HG03135 (cell line): ENCODE results near the gene COX17.

Experiments used
- ATAC-seq: cut with Tn5 transposase; IDR thresholded peaks from one replicate; pipeline ENCODE4 v1.9.1; 2021; ENCODE audit warnings: mild to moderate bottlenecking, moderate library complexity; ENCODE audit not compliant: unreplicated experiment

The COX17 gene

DNA sequence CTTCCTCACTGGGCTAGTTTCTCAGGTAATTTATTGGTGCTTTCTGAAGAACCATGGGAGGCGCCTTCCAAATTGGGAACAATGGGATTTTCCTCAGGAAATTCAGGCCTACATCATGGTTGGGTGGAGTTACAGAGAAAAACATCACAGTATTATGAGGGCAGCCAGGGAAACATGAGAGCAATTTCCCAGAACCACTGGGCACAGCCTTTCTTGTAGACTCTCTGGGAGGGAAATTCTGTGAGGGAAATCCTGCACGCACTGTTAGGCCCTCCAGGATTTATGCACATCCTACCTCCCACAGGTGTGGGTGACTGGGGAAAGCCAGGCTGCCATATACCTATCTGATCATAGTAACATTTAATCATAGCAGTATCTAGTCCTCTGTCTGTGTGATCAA lies 30.0 kb downstream of the COX17 start:
- no peak for ATAC-seq

DNA sequence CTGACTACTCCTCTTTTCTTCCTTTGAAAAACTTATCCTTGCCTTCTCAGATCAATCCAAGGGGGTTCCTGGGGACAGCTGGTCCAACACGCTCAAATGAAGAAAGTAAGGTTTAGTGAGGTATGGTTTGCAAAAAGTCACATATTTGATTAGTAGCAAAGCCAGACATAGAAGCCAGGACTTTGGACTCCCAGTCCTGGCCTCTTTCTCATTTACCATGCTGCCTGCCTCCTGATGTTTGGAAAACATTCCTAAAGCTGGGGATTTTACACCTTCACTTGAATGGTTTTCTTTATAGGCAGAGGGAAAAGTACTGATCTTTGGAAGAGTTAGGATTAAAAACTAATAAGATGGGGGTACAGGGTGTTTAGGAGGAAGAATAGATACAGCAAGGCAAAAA lies 31.4 kb downstream of the COX17 start:
- ATAC-seq = no peak

DNA sequence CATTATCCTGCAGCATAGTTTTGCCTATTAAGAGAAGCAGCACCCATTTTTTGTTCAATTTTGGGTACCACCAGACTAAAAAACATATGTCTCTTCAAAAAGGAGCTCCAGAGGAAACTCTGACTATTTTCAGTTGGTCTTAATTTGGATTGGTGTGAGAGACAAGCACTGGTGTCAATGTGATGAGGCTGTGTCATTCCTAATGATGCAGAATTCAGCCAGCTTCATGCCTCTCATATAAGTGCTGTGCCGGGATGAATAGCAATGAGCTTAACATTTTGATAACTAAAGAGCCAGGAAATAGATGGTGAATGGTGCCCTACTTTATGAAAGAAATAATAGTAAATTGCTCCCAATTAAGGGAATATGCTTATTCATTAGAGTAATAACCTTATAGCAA lies 32.7 kb downstream of the COX17 start:
- no peak for ATAC-seq

DNA sequence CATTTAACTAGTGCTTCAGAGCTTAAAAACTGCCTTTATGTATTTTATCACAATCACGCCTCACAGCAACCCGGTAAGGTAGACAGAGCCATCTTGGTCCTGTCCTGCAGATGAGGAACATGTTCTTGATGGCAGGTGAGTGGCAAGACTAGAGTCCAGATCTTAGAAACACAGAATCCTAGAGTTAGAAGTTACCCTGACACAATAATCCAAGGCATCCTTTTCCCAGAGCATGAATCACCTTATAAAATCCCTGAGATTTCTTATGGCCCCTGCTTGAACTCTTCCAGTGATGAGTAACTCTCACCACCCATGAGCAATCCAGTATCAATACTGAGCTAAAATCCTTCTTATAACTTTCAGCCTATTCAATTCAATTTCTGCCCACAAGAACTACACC lies 33.7 kb downstream of the COX17 start:
- ATAC-seq = no peak

GRCh38 chr3:119642746-119643473 lies 34.3 kb downstream of the COX17 start:
- no peak for ATAC-seq

DNA sequence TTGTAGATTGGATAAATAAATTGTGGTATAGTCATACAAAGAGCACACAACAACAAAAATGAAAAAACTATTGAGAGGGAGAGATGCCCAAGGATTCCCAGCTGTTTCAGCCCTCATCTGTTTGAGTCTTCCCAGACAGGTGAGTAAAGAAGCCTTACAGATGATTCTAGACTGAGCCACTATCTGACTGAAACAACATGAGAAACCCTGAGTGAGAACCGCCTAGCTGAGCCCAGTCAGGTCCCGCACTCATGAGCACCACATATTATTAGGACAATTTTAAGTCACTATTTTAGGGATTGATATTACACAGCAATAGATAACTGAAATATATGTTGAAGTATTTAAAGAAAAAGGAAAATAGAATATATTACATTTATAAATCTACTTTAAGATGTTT lies 35.8 kb downstream of the COX17 start:
- ATAC-seq = no peak

DNA sequence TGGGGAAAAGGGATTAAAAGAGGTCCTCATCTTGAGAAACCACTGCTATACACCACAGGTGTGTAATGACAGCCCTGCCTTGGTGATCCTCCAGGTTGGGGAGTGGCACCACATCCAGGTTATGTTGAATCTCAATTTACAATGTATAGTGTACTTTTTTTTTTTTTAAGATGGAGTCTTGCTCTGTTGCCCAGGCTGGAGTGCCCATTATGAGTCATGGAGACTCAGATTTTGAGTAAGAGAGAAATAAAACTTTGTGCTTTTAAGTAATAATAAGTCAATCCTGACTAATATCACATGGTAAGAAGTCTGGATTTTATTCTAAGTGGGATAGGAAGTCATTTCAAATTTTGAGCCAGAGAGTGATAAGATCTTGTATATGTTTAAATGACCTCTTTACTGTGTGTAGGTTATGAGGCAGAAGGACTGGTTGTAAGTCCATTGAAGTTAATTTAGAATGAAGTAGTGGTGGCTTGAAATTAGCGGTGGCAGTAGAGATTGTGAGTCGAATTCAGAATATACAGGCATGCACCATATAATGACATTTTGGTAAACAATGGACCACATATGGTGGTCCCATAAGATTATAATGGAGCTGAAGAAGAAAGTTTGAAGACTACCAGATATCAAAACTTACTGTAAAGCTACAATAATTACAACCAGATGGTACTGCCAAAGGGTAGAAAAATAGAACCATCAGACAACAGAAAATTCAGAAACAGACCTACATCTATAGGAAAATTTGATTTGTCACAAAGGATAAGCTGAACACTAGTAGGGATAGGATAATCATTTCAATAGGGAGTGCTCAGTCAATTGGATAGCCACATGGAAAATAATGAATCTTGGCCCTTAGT lies 37.5 kb downstream of the COX17 start:
- ATAC-seq = peak; percentile 24

DNA sequence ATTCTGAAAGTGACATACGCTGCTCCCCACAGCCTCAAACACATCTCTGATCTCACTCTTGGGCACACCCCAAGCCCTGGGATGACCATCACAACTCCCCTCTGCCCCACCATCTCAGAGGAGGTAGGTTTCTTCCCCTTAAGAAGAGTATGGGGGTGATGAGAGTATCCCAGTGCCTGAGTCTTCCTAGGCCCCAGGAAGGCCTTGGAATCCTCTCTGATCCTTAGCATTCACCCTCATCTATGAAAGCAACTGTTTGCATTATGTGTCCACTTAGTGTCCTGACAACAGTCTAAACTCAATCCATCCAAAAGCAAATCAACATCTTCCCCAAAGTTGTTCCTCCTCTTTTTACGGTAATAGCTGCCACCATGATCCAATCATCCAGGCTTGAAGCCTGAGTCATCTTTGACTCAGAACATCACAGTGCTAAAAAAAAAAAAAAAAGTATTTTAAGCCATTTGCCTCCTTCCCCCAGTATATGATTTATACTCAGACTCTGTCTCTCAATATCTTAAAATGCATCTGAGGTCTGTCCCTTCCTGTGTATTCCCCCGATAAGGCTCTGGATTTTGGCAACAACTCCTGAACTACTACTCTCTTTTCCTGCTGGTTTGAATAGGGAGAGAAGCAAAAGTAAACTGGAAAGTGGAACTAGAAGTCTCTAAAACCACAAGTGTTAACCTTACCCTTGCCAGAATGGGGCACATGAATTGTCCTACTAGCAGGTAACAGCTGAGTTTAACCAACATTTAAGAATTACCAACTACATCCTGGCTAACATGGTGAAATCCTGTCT lies 39.3 kb downstream of the COX17 start:
- peak; percentile 41 for ATAC-seq

DNA sequence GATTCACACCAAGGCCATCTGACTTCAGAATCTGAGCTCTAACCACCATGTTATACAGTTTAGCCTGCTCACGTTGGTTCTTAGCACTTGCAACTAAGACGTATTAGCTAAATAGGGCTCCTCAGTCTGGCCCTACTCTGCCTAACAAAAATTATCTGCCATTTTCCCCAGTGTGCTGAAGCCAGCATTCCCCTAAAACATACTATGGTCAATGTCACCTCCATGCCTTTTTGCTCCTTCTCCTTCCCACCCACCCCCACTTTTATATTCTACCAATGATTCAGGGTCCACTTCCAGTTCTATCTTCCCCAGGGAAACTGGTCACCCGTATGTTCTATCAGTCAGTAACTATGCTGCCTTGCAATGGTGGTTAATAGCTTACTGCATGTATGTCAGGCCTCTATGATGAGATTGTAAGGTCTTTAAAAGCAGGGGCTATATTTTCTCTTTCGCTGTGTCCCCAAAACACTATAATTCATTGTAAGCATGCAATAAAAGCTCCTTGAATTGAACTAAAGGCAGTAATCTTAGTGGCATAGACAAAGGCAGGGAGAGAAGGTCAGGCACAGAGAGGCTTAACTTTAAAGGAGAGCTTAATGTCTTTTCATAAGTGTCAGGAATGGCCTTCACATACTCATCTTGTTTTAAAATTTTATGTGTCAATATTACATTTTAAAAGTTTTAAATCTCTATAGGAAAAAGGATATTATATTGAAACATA lies 40.2 kb downstream of the COX17 start:
- ATAC-seq = no peak

DNA sequence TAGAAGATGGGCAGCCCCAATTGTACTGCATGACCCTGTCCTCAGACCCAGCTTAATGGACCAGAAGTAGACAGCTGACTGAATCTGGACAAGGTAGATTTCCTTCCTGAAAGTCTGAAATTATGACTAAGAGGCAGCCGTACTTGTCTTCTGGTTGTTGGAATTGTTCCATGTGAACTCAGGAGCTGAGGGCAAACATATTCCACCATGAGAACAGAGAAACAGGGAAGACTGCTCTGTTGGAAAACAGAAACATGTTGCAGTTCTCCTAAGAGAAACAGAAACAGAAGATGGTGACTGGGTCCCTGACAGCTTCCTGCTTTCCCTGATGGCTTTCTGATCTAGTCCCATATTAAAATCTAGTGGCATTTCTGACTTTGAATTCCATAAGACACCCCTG lies 41.0 kb downstream of the COX17 start:
- ATAC-seq = no peak

DNA sequence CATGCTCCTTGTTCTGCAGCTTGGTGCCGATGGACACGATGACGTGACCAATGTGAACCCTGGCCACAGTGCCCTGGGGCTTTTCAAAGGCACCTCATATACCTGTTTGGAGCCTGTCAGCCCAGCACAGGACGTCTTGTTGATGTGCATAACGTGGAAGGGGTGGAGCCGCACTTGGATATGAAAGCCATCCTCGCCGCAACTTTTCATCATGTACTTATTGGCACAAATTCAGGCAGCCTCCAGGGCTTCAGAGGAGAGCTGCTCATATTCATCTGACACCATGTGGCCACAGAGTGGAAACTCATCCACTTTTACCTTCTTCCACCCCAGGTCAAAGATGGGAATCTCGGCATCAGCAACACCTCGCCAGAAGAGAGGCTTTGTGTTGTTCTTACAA lies 41.5 kb downstream of the COX17 start:
- no peak for ATAC-seq

DNA sequence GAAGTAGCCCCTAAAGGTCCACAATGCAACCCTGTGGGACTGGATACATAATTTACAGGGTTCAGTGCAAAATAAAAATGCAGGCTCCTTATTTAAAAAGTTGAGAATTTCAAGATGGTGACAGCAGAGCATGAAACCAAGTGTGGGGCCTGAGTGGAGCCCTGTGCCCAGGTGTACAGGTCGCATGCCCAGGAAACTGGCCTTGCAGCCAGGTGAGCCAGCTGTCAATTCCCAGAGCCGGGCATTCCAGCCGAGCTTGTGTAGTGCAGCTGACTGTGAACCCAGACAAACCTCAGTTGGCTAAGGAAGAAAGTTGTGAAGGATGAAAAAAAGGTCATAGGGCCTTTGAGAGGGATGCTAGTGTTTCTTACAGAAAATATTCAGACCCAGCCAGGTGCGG lies 44.4 kb downstream of the COX17 start:
- no peak for ATAC-seq

DNA sequence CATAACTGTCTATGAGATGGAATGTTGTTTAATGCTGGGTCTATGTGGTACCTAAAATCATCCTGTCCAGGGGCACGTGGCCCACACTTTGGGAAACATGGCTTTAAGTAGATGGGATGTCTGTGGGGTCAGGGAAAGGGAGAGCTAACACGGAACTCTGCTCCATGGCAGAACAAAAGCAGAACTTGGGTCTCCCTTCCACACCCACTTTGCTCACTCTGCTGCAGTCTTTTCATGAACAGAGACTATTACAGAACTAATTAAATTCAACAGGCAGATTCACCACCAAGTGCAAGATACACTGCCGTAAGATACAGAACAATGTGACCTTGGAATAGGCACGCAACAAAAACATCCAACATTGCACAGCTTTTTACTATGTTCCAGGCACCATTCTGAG lies 45.0 kb downstream of the COX17 start:
- ATAC-seq = no peak

- no peak for ATAC-seq
Observed at GRCh38 chr3:119631516-119631915, 45.7 kb downstream of the COX17 start.

DNA sequence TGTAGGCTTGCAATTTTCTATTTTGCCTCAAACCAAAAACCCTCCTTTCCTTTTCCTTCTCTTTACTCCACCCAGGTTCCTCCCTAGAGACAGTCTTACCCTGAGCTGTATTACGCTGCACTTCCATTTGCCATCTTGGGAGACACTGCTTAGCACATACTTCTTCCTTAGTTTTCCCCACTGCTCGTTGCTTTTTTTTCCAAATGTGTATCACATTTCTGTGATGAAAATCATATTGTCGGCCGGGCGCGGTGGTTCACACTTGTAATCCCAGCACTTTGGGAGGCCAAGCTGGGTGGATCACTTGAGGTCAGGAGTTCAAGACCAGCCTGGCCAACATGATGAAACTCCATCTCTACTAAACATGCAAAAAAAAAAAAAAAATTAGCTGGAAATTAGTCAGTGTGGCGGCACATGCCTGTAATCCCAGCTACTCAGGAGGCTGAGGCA lies 46.3 kb downstream of the COX17 start:
- no peak for ATAC-seq

GRCh38 chr3:119630128-119630879 lies 46.9 kb downstream of the COX17 start:
- ATAC-seq = no peak

GRCh38 chr3:119628816-119629445 lies 48.3 kb downstream of the COX17 start:
- peak; percentile 50 for ATAC-seq

GRCh38 chr3:119628390-119628789 lies 48.8 kb downstream of the COX17 start:
- peak; percentile 61 for ATAC-seq

DNA sequence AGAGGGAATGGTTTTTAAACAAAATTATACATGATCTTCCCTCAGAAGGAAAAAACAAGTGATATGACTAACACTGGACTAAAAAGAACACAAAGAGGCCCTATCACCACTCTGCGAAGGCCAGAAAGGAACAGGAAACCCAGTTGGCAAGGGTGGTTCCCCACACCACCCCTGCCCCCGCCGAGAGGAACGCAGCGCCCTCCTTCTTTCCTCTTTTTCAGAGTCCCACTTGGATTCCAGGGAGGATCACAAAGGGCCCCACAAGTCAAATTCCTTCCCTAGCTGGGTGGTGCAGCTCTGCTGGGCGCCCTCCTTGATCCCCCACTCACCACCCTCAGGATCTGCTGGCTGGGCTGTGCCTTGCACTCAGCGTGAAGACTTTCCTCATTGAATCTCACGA lies 49.7 kb downstream of the COX17 start:
- ATAC-seq = no peak

DNA sequence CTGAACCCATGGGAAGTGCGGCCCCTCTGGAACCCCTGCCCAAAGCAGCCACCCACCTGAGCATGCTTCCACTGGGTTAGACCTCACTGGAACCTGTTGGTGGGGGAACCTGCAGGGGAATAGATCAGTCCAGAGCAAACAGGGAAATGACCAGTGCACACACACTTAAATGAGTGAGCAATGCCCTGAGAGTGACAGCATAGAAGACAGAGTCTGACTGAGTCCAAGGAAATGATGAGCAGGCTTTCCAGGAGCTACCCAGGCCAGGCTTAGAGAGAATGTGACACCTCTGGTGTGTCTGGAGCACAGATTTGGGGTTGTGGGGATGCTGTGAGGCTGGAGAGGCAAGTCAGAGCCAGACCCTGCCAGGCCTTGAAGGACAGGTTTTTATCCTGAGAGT lies 51.0 kb downstream of the COX17 start:
- no peak for ATAC-seq
